GM21390 (cell line): ENCODE data around the gene PAX2.
"Not testable (repeated sequence)": the region's sequence is repeated elsewhere in the genome, so short reads cannot be mapped to it uniquely, and the experiment has no call there.

Source experiments
- ATAC-seq: cut with Tn5 transposase; IDR thresholded peaks from one replicate; pipeline ENCODE4 v1.9.1; 2021; ENCODE audit not compliant: unreplicated experiment

PAX2 gene

DNA sequence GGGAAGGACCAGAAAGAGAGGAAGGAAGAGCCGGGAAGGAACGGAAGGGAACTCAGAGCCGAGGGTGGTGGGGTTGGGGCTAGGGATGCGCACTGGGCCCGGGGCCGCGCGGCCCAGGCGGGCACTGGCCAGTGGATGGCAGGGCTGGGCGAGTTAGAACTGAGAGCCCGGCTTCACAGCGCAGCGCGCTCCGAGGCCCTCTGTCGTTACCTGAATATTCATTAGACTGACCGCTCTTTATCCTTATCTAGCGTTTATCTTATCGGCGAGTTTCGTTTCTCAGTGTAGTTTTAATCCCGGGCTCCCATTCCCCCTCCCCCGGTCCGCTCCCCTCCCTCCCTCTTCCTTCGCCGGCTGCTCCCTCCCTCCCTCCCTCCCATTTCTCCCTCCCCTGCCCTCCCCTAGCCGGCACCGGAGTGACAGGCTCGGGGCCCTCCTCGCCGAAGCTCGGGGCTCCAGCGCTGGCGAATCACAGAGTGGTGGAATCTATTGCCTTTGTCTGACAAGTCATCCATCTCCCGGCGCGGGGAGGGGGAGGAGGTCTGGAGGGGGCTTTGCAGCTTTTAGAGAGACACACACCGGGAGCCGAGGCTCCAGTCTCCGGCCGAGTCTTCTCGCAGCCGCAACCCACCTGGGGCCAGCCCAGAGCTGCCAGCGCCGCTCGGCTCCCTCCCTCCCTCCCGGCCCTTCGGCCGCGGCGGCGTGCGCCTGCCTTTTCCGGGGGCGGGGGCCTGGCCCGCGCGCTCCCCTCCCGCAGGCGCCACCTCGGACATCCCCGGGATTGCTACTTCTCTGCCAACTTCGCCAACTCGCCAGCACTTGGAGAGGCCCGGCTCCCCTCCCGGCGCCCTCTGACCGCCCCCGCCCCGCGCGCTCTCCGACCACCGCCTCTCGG, at the start of gene PAX2:
TSS of gene PAX2 (plus strand) at position 596 of the 895 bp plus-strand sequence. CDS start 679 bp downstream, outside the sequence.
- ATAC-seq: no peak

DNA sequence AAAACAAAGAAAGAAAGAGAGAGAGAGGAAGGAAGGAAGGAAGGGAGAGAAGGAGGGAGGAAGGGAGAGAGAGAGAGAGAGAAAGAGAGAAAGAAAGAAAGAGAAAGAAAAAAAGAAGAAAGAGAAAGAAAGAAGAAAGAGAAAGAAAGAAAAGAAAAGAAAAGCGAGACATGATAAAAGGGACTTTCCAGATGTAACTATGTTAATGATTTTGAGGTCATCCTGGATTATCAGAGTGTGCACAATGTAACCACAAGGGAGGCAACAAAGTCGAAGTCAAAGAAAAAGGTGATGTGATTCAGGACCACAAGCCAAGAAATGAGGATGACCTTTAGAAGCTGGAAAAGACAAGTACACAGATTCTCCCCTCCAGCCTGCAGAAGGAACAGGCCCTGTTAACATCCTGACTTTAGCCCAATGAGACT, 48.9 kb upstream of the PAX2 start:
- no peak for ATAC-seq

DNA sequence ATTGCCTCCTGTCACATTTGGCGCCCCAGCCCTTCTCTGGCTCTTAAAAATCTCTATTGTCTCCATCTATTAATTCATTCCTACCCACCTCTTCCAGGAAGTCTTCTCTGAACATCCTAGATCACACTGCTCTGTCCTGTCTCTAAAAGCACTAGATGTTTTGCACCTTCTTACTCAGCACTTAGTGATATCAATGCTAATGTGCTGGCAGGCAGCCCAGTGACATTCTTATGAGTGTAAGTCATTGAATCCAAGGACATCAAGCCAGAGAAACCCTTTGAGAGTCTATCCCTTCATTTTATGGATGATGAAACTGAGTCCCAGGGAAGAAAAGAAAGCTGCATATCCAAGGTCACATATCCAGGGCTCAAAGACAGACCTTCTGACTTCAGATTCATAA, 48.3 kb upstream of the PAX2 start:
- ATAC-seq: no peak

DNA sequence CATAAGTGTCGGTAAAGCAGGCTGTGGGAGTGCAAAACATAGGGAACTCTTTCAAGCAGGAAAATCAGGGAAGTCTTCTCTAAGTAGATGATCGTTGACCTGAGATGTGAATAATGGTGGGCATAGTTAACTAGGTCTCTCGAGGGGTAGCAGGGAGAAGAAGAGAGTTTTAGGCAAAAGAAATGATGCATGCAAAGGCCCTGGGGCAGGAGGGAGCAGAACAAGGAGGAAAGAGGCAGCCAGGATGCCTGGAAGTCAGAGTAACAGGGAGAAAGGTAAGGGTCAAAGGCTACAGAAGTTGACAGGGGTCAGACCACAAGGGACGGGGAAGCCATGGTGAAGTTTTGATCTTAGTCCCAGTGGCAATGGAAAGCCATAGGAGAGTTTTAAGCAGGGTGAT, 47.8 kb upstream of the PAX2 start:
- ATAC-seq: no peak

DNA sequence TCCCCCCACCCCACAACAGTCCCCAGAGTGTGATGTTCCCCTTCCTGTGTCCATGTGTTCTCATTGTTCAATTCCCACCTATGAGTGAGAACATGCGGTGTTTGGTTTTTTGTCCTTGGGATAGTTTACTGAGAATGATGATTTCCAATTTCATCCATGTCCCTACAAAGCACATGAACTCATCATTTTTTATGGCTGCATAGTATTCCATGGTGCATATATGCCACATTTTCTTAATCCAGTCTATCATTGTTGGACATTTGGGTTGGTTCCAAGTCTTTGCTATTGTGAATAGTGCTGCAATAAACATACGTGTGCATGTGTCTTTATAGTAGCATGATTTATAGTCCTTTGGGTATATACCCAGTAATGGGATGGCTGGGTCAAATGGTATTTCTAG, 43.7 kb upstream of the PAX2 start:
- not testable (repeated sequence) for ATAC-seq

DNA sequence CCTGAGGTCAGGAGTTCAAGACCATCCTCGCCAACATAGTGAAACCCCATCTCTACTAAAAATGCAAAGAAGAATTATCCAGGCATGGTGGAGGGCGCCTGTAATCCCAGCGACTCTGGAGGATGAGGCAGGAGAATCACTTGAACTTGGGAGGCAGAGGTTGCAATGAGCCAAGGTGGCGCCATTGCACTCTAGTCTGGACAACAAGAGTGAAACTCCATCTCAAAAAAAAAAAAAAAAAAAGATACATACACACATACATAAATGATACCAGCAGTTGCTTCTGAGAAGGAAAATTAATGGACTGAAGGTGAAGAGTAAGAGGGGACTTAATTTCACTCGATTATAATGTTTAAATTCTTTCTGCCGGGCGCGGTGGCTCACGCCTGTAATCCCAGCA, 40.2 kb upstream of the PAX2 start:
- no peak for ATAC-seq

DNA sequence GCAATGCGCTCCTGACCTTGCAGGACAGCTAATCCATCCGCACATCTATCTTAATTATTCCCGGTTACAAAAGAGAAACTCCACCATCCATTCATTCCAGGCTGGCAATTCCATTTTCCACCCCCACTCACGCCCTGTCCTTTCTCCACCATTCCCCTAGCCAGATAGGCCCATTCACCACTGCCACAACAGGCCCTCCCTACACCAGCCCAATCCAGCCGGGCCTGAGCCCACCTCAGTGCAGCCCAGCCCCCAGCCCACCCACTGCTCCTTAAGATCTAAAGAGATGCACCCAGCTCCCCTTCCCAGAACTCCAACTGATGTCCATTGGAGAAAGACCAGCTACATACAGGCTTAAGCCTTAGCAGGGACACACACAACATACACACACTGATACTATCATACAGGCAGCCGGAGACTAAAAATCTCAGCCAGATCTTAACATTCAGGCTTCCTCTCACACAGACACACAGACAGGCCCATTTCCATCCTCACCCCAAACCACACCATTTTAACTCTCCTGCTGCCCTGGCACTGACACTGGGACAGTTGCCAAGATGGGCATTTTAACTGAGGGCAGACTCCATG, 38.0 kb upstream of the PAX2 start:
- ATAC-seq: no peak

DNA sequence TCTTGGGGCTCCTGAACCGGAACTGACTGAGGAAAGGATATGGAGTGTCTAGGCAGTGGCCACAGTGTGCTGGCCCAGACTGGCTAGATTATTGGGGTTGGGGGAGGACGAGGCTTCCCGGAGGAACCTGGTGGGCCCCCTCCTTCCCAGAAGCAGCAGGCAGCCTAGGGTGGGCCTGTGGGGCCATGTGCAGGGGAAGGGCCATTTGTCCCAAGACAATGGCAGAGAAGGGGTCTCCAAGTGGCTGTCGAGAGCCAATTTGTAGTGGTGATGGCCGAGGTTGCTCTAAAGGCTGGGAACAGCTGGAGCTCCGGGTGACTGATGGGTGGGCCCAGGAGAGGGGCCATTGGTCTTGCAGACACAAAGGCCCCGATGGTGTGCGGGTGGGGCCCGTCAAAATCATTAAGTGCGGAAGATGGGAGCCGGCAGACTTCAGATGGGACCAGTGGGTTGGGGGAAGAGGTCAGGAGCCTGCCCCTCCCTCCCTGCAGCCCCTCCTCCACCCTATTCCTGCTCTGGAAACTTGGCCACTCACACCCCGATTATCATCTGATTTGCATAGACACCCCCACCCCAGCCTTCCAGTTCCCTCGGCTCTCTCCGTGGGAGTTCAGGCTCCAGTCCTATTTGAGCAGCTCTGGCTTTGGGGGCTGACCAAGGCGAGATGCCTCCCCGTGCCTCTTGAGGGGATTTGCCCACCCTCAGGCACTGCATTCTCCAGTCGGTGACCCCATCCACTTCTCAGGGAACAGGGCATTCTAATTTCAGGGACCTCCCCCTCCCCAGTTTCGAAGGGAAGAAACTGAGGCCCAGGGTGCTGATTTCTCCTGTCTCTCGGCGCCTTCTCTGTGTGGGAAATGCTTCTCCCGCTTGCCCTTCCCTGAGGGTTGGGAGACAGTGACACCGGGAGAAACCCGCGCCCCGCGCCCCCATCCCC, 36.0 kb upstream of the PAX2 start:
- ATAC-seq: no peak

DNA sequence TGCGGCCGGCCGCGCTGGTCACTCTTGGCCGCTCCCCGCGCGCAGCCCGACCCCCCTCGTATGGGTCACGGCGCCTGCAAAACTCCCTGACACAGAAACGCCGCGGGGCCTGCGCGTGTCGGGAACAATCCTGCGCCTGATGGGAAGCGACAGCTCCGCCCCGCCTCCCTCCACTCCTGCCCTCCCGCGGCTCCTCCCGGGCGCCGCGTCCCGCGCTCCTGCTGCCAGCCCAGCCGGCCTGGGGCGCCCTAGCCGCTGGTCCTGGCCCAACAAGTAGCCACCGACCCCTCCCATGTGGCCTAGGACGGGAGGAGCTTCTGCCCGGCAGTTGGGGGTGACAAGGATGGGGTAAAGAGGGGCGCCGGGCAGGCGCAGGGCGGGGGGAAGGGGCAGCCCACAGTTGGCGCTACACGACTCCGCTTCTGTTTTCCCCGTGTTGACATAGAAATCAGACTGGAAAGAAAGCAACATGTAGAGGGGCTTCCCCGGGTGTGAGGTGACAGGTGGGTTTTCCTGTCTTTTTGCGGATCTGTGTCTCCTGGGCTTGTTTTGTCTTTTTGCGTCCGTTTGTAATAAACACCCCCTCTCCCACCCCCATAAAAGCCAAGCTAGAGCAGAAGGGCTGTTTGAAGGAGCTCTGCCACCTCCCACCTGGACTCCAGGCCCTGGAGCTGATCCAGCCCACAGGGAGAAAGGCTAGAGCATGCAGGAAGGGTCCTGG, 35.1 kb upstream of the PAX2 start:
- ATAC-seq: no peak

DNA sequence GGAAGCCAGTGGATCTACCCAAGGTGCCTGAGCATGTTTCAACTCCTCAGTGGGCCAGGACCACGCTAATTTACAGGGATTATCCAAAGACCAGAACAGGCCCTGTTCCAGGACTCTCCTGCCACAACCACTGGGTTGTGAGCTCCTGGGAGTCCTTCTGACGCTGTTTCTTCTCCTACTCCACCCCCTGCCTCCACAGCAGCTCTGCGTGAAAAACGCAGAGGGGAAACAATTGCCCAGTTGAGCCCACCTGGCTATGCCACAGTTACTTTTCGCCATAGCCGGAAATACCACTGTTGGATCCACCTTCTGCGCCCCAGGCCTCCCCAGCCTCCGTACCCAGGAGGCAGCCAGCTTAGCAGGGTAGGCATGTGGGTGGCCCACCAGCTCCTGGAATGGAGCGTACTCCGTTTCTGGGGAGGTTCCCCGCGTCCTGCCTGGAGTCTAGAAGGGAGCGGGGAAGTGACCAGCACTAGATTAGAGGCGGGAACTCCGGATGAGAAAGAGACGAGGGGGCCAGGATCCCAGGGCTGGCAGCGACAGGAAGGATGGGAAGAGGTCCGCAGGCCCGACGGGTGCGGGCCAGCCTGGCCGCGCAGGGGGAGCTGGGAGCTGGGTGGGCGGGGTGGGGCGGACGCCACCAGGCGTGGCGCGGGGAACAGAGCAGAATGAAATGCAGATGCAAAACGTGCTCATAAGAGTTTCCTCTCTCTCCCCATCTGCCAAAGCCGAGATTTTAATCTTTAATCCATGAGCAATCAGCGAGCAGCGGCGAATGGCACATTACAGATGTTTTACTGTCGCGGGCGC, 32.1 kb upstream of the PAX2 start:
- no peak for ATAC-seq

DNA sequence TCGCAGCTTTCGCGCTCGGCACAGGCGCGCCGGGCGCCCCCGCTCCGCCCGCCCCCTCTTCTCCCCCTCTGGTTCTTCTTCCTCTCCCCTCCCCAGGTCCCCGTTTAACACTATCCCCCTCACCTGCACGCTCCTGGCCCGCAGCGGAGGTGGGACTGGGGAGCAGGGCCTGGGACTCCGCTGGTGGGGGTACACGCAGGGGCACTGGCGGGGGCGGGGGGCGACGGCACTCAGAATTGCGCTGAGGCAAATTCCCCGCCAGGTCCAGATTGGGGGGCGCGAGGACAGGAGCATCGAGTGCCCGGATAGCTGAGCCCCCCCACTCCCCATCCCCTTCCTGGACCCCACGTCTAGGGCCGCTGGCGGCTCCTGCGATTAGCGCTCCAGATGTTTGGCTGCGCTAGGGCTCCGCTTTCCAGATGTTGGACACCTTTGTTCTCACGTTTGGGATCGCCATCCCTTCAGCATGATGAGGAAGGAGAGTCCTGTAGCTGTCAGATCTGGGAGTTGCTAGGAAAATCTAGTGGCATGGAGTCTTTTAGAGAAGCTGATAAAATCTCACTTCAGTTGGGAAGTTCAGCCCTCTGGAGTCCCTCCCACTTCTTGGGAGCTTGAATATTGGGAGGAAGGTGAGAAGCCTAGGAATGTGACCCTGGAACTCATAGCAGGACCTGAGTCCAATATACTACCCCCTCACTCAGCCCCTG, 31.4 kb upstream of the PAX2 start:
- ATAC-seq: no peak

DNA sequence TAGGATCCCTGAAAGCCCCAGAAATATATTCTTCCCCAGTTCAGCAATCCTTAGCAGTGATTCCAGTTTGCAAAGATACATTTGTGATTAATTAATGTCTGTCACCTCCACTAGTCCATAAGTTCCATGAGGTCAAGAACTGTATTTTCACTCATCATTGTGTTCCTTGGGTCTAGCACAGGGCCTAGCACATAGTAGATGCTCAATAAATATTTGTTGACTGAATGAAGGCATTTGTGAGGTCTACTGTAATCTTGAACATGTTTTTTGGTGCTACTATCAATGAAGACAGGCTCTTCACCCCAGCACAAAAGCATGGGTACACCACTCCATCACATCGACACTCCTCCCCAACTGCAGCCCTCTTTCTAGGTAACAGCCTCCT, 30.8 kb upstream of the PAX2 start:
- ATAC-seq: no peak

DNA sequence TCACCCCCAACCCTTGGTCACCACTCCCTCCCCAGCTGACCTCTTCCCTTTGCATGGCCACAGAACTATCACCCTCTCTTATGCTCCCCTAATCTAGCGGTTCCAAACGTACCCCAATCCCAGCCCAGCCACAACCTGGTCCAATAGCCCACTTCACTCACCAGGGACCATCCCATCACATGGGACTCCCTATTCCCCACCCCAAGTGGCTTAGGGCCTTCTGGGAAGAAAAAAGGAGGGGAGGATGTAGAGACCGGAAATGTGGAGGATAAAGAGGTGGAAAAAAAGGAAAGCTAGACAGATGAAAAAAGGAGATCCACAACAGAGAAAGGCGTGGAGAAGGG, 30.3 kb upstream of the PAX2 start:
- ATAC-seq: no peak

DNA sequence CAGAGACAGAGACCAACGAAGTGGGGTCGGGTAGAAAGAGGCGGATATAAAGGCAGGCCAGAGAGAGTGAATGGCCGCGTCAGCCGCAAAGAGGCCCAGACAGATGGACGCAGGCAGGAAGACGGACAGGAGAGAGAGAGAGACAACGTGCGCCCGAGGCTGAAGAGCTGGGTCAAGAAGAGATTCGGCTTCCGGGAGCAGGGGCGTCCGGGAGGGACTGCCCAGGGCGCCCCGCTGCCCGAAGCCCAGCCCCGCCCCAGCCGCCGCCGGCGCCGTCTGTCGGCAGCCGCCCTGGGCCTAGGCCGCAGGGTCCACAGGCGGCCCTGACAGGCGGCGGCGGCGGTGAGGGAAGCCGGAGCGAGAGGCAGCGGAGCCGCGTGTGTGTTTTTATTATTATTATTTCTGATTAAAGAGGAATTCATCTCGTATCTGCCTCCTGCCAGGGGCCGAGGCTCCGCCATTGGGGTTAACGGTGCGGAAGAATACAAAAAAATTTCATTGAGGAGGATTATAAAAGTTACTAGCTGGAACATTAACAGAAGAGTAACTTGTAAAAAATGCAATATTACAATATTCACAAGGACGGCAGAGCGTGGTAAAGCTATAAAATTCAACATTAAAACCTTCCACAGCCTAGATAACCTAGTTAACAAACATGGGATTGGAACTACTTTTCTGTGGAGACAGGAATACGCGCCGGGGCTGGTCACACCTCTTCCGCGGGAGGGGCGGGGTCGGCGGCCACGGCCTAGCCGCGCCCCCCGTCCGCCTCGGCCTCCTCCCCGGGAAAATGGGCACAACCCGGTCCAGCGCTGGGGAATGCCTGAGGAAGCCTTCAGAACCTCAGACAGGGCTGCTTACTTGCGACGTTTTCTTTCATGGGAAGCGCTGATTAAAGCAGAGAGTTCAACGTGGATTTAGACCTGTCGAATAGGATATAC, 29.7 kb upstream of the PAX2 start:
- no peak for ATAC-seq

DNA sequence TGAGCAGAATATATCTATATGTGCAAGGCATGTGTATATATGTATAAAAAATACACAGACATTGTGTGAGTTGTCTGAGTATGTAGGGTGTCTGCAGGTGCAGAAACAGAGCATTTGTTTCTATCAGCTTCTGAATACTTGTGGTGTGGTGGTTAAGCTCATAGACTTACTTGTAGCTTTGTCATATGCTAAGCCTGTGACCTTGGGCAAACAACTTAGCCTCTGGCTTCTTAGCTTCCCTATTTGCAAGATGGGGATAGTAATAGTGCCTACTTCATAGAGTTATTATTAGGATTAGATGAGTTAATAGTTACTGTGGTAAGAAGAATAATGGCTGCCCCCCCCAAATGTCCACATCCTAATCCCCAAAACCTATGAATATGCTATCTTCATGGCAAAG, 28.2 kb upstream of the PAX2 start:
- no peak for ATAC-seq

DNA sequence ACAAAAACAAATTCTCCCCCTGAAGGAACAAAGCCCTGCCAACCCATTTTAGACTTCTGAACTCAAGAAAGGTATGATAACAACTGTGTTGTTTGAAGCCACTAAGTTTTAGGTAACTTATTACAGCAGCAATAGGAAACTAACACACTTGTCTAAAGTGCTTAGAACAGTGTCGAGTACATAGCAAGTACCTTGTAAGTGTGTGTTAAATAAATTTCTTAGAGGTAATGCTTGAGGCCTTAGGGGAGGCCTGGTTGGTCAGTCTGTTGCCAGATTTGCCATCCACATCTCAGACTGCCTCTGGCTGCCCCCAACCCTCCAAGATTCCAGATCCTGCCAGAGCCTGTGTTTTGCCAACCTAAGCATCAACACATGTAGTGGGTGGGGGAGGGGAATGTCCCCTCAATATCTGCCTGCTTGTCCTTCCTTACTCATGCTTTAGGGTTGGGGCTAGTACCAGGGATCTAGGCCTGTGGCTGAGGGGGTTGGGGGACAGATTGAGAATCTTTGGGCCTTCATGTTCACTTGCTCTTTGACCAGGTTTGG, 27.1 kb upstream of the PAX2 start:
- ATAC-seq: no peak

DNA sequence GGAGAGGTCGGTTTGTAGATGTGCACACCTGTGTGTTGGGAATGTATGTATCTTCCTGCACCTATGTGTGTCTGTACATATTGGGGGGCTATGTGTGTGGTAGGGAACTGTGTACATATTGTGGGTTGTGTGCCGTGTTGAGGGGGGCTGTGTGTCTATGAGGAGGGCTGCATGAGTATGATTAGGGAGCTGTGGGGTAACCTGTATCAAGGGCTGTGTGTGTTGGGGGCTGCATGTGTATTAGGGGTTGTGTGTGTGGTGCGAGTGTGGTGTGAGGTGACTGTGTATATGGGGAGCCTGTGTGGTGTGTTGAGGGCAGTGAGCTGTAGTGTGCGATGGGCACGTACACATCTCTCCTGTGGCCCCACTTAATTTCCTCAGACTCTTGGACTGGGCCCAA, 22.2 kb upstream of the PAX2 start:
- no peak for ATAC-seq
